GM12873 (cell line): ENCODE data around the gene PTPN6.

Experiments used
- CTCF ChIP-seq: IDR thresholded peaks from 2 replicates; pipeline ENCODE4 v1.5.1; 2012; ENCODE audit warnings: low read depth, mild to moderate bottlenecking, moderate library complexity, low read length, control low read depth; ENCODE audit not compliant: insufficient read depth; ENCODE audit errors: missing control alignments

Gene PTPN6

GRCh38 chr12:6977653-6978052, 26.5 kb downstream of the PTPN6 start:
- TF ChIP-seq CTCF = no peak

DNA sequence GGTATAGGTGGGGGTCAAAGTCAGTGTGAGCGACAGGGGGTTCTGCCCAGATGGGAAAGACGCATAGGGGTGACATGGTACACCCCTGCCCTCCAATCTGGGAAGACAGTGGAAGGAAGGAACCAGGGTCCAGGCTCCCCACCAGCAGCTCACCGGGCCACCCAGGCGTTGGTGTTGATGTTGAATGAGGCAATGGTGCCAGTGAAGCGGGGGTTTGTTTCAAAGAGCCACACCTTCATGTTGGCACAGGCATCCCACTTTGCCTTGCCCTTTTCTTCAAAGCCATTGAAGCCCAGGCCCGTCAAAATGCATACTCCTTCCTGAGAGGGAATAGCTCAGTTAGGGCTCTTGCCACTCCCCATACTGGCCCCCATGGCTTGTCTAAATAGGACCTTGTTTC, 27.0 kb downstream of the PTPN6 start:
- no peak for TF ChIP-seq CTCF

- no peak for TF ChIP-seq CTCF
Measured at GRCh38 chr12:6978611-6979011, 27.5 kb downstream of the PTPN6 start.

- no peak for TF ChIP-seq CTCF
Measured at GRCh38 chr12:6979021-6979420, 27.9 kb downstream of the PTPN6 start.

GRCh38 chr12:6979453-6979852, 28.3 kb downstream of the PTPN6 start:
- no peak for TF ChIP-seq CTCF

GRCh38 chr12:6980075-6980474, 28.9 kb downstream of the PTPN6 start:
- TF ChIP-seq CTCF = no peak

- TF ChIP-seq CTCF = no peak
Measured at GRCh38 chr12:6980740-6981139, 29.6 kb downstream of the PTPN6 start.
